ENCODE data around the gene SUPT3H.
"Not testable (repeated sequence)": the region's sequence is repeated elsewhere in the genome, so short reads cannot be mapped to it uniquely, and the experiment has no call there.

The SUPT3H gene

DNA sequence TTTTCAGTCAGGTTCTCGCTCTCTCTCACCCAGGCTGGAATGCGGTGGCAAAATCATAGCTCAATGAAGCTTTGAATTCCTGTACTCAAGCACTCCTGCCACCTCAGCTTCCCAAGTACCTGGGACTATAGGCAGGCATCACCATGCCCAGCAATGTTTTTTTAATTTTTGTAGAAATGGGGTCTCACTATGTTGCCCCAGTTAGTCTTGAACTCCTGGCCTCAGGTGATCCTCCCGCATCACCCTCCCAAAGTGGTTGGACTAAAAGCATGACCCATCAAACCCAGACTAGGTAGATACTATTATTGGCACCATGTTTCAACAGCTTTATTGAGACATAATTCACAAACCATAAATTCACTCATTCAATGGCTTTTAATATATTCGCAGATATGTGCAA lies 122.3 kb downstream of the SUPT3H start:
- DNase-seq (ENCODE audit: low read depth), result no peak

DNA sequence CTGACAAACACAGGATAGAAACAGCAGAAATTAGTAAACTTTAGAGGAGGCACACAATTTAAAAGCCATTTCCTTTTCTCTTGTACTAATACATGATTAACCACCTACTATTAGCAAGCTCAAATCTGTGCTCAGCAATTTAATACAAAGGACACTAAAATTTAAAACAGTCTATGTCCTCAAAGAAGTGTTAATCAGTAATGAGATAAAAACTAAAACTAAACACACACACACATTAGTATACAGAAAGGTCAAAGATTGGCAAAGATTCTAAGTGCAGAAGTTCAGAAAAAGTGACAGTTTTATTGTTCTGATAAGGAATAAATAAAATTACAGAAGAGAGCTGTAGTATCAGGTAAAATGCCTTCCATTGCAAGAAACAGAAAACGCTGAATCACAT lies 123.5 kb downstream of the SUPT3H start:
- DNase-seq (ENCODE audit: low read depth), result no peak

DNA sequence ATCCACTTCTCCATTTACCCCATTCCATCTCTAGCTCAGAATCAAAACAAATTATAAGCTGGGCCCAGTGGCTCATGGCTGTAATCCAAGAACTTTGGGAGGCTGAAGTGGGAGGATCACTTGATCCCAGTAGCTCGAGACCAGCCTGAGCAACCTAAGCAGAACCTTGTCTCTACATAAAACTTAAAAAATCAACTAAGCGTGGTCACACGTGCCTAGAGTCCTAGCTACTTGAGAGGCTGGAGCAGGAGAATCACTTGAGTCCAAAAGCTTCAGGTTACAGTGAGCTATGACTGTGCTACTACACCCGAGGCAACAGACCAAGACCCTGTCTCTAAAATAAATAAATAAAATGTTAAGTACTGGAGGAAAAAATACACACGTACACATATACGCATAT lies 124.3 kb downstream of the SUPT3H start:
- no peak for DNase-seq (ENCODE audit: low read depth)

DNA sequence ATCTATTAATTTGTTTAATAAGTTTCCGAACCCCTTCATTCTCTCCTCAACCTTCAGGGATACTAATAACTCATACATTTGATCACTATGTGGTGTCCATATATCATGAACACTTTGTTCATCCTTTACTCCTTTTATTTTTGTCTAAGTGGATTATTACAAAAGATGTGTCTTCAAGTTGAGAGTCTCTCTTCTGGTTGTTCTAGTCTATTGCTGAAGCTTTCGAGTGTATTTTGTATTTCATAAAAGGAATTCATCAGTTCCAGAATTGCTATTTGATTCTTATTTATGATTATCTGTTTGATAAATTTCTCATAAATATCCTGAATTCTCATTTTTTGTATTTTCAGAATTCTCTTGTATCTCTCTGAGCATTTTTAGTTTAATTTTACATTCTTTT lies 146.1 kb downstream of the SUPT3H start:
- no peak for DNase-seq (ENCODE audit: low read depth)

DNA sequence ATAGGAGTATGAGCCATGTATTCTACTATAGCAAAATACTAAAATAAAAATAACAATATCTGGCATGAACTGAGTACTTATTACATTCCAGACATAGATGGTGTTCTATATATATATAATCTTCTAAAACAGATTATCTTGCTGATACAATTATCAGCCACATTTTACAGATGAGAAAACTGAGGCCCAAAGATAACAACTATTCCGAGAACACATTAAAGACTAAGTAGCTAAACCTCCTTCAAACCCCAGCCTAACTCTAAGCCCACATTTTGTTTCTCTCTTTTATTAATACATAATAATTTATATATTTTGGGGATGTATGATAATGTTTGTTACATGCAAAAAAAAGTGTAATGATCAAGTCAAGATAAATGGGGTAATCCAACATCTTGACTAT lies 148.3 kb downstream of the SUPT3H start:
- DNase-seq (ENCODE audit: low read depth), result no peak

DNA sequence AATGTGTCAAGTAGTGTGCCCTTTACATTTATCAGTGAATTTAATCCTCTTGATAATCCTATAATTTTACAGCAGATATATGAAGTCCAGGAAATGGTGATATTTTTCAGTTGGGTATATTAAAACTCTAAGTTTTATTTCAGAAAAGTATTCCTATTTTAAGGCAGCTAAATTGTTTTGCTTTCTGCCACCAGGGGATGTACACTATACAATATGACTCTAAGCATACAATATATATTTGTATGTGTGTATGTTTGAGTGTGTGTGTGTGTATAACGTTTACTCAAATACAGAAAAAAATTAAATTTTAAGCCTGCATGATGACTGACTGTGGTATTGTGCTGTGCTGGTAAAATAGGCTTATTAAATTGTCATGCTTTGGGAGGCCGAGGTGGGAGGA lies 151.7 kb downstream of the SUPT3H start:
- no peak for DNase-seq (ENCODE audit: low read depth)

DNA sequence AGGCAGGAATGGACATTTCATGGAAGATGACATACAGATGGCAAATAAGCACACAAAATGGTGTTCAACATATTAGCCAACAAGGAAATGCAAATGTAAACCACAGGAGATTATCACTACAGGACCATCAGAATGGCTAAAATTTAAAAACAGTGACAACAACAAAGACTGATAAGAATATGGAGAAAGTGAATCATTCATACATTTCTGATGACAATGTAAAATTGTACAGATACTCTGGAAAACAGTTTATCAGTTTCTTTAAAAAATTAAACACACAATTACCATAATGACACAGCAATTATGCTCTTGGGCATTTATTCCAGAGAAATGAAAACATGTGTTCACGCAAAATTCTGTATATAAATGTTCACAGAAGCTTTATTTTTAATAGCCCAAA lies 155.4 kb downstream of the SUPT3H start:
- no peak for DNase-seq (ENCODE audit: low read depth)

DNA sequence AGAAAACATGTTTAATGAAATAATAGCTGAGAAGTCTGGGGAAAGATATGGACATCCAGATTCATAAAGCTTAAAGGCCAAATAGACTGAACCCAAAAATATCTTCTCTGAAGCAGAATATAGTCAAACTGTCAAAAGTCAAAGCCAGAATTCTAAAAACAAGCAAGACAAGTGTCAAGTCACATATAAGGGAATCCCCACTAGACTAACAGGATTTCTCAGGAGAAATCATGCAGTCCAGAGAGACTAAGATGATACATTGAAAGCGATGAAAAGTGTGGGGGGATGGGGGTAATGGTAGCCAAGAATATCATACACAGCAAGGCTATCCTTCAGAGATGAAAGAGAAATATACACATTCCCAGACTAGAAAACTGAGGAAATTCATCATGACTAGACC lies 162.0 kb downstream of the SUPT3H start:
- no peak for DNase-seq (ENCODE audit: low read depth)

DNA sequence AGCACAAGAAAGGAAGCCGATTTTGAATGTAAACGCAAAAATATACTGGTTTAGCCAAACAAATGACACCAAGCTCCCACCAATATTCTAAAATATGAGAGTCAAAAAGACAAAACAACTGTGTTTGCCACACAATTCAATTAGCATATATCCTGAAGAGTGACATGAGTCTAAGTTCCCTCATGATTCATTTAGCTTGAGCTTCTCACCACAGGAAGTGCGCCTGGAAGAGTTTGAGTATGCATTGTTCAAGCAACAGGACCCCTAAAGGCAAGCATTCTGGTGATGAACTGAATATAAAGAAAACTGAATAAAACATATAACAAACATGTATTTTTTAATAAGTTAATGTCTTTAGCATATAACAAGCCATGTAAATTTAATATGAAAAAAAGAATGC lies 164.8 kb downstream of the SUPT3H start:
- no peak for DNase-seq (ENCODE audit: low read depth)

DNA sequence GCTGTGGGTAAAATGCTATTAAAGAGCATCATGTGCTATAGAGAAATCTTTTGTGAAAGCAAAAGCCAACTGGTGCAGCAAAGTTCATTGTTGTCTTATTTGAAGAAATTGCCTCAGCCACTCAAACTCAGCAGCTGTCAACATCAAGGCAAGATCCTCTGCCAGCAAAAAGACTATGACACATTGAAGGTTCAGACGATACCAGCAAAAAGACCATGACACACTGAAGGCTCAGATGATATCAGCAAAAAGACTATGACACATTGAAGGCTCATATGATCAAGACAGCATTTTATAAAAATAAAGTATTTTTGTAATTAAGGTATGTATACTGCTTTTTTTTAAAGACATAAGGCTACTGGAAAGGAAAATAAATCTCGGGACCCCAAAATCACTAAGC lies 168.0 kb downstream of the SUPT3H start:
- DNase-seq (ENCODE audit: low read depth), result no peak

DNA sequence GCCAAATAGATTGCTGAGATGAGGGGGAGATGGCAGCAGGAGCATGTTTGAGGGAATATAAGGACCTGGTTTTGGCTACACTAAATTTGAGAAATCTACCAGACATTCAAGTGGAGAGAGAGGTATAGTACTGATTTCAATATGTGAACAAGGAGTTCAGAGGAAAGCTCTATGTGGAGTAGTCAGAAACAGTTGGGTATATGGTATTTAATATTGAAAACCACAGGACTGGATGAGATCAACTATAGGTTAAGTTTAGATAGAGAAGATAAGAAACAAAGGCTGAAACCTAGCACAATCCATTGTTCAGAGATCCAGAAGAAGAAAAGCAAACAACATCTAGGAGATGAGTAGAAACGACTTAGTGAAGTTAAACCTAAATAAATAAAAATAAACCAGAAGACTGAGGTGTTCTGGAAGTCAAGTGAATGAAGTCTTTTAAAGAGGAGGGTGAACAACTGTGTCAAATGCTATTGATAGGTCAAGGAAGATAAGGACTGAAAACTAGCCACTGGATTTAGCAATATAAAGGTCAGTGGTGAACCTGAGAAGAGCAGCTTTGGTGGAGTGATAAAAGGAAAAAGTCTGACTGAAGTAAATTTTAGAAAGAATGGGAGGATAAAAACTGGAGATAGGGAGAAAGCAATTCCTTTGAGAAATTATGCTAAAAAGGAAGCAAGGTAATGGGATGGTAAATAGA lies 170.8 kb downstream of the SUPT3H start:
- DNase-seq (ENCODE audit: low read depth), result no peak

DNA sequence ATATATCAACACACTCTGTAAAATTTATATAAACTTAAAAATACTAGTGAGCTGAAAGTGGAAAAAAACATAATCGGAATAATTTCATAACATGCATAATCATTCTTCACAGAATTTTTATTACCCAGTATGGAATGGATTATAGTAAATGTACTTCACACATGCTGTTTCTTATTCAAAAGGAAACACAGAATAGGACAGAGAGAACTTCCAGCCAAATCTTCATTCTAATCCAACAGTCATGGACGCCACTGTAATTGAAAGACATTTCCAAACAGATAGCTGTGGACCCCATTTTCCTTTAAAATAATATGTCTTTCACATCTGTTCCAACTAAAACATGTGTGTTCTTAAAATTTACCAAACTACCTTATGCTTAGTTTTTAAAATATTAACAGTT lies 176.2 kb downstream of the SUPT3H start:
- DNase-seq (ENCODE audit: low read depth), result no peak

DNA sequence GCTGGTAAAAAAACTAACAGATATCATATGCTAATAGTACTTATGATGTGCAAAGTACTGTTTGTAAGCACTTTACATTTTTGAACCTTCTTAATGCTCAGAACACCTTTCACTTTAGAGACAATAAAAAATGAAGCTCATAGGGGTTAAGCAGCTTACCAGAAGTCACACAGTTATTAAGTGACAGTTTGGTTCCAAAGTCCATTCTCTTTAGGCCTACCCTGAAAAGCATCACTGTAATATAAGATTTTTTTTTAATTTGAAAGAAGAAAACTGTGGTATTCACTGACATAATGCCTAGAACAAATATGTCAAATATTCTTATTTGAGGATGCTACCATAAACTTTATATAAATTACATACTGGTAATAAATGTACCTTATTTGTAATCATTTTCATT lies 177.2 kb downstream of the SUPT3H start:
- no peak for DNase-seq (ENCODE audit: low read depth)

DNA sequence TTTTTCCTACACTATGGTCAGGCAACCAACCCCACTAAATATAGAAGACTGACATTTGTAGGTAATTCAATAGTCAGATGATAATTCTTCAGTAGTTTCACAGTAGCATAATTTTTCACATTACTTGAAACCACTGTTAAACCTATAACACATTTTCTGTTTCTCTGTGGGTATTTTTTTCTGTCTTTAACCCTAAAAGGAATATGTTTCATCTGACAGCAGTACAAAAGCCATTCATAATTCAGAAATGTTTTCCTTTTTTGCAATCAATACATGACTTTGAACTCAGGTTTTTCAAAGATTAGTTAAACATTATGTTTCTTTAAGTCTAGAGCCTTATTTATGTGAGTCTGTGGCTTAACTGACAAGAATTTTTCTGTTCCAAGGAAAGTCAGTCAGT lies 178.2 kb downstream of the SUPT3H start:
- no peak for DNase-seq (ENCODE audit: low read depth)

DNA sequence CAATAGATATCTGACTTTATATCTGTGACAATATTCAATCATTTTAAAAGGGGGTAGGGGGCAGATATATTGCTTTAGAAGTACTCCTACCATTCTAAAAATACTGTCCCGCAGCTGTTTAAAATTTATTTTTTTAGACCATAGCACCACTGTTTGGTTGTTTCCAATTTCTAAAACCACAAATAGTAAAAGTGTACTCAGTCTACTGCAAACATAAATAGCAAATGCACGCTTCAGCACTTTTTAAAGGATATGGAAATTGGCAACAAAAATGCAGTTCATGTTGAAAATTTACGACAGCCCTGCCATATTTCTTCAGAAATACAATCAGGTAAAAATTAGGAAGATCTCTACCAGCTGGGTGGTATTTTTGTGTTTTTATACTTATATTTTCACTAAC lies 181.6 kb downstream of the SUPT3H start:
- no peak for DNase-seq (ENCODE audit: low read depth)

DNA sequence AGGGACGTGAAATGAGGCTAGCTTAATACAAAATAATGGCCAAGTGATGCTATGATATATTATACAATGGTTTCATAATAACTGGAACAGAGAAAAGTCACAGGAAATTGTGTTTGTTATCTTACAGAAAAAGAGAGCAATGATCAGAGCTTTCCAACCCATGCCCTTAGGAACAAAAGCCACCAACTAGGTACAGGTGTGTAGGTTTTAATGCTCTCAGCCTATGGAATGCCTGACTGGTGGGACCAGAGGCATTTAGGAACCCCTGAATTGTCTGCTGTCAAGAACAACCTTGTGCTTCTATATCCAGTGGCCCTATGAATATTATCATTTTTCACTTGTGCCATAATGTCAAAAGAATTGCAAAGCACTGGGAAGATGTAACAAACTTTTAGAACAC lies 182.6 kb downstream of the SUPT3H start:
- no peak for DNase-seq (ENCODE audit: low read depth)

DNA sequence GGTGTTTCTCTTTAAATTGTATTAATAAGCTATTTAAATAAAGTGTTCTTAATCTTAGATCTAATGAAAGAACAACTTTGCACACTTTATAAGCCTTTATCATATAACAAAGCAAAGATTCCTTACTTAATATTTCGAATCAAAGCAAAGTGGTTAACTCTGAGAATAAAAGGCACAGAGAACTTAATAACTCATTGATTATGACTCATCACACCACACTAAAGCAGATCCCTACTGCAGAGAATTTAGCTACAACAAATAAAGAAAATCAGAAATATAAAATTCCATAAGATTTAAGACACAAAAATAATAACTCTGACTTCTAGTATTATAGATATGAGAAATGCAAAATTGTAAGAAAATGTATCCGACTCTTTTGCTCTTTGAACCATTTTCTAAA lies 185.2 kb downstream of the SUPT3H start:
- no peak for DNase-seq (ENCODE audit: low read depth)

DNA sequence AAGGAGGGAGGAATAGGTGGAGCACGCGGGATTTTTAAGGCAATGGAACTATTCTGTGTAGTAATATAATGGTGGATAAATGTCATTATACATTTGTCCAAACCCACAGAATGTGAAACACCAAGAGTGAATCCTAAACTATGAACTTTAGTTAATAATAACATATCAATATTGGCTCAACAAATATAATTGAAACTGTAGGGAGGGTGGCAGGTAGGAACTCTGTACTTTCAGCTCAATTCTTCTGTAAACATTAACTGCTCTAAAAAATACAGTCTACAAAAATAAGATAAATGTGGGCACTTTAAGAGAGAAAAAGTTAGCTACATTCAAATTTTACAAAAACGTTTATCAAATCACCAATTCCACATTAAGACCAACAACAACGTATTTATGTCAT lies 186.3 kb downstream of the SUPT3H start:
- no peak for DNase-seq (ENCODE audit: low read depth)

DNA sequence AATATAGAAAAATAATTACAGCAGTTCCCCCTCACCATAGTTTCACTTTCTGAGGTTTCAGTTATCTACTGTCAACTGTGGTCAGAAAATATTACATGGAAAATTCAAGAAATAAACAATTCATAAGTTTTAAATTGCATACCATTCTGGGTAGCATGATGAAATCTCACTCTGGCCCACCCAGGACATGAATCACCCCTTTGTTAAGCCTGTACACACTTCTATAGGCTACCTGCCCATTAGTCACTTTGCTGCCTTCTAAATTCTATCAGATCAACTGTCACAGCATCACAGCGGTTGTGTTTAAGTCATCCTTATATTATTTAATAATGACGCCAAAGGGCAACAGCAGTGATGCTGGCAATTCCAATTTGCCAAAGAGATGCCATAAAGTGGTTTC lies 189.9 kb downstream of the SUPT3H start:
- no peak for DNase-seq (ENCODE audit: low read depth)

DNA sequence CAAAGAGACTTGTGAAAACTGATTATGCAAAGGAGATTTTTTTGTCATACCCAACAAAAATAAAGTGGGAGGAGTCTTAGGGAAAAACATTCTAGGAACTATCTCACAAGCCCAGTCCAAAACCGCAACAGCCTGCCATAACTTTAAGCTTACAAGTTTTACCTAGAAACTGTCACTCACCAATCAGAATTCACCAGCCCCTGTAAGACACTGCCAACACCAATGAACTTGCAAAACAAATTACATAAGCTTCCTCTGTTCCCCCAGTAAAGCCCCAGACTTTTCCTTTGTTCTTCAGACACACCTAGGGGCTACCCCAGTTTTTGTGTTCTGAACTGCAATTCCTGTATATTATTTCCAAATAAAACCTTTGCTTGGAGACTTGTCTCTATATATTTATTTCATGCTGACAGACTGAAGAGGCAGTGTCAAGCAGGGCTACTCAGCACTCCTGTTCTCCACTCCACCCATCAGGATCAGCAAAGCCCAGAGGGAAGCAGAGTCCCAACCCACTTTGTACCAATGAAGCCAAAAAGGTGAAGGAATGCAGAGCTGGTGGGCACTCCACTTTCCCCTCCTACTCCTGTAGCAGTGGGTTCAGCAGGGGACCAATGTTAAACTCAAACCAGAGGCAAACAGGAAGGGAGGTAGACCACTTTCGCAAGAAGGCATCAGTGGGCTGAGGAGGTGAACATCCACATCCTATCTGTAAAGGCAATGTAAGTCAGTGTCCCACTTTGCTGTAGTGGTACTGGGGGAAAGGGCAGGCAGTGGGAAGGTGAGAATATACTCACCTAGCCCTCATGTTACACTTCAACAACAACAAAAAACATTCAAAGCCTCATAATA lies 192.1 kb downstream of the SUPT3H start:
- no peak for DNase-seq (ENCODE audit: low read depth)

DNA sequence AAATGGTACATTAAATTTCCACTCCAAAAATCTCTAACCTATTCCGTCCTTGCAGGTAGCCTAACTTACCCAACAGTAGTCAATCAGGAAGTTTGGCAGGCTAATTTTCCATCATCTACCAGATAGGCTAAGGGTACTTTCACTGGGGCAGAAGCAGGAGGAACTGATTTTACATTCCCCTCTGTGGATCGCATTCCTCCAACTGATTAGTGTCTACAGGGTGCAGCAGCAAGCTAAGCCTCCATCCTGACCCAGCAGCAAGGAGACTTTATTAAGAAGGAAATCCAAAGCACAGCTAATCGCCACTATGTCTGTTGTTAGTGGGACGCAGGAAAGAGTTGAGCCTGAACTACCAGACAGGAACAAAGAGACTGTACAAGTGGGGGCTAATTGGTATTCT lies 192.8 kb downstream of the SUPT3H start:
- no peak for DNase-seq (ENCODE audit: low read depth)

DNA sequence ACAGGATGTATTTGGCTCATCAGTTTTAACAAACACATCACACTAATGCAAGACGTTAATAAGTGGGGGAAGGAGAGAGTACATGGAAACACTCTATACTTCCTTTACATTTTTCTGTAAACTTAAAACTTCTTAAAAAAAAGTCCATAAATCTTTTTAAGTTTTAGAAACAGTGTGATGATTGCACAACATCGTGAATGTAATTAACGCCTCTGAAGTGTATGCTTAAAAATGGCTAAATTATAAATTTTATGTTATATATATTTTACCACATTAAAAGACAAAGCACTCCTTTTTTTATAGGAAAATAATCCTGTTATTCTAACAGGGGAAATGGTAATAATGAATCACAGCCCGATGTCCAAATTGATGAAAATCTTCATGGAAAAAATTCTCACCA lies 193.7 kb downstream of the SUPT3H start:
- no peak for DNase-seq (ENCODE audit: low read depth)

DNA sequence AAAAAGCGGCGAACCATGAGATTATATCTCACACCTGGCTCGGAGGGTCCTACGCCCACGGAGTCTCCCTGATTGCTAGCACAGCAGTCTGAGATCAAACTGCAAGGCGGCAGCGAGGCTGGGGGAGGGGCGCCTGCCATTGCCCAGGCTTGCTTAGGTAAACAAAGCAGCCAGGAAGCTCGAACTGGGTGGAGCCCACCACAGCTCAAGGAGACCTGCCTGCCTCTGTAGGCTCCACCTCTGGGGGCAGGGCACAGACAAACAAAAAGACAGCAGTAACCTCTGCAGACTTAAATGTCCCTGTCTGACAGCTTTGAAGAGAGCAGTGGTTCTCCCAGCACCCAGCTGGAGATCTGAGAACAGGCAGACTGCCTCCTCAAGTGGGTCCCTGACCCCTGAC lies 201.4 kb downstream of the SUPT3H start:
- not testable (repeated sequence) for DNase-seq (ENCODE audit: low read depth)

DNA sequence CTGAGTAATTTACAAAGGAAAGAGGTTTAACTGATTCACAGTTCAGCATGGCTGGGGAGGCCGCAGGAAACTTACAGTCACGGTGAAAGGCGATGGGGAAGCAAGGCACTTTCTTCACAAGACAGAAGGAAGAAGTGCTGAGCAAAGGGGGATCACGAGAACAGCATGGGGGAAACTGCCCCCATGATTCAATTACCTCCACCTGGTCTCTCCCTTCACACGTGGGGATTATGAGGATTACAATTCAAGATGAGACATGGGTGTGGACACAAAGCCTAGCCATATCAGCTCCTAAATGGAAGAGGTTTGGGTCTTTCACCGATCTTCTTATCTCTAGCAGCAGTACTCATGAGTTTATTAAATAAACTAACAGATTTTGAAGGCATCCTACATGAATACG lies 202.5 kb downstream of the SUPT3H start:
- DNase-seq (ENCODE audit: low read depth), result no peak

Measured in stimulated activated CD8-positive, alpha-beta memory T cell treated with anti-CD3 and anti-CD28 coated beads, Interleukin-15, amount 100 ng/mL, for 24 hours (primary cell).